Progenitor cell of endocrine pancreas (in vitro differentiated cells): ENCODE results near the gene RAB11FIP4. TPM values are rescaled to one million over a fixed set of nuclear protein-coding genes. Genes with fewer than 3 reads are reported as not detected.

ENCODE experiments used
- DNase-seq: peaks from one replicate; pipeline ENCODE4 v3.0.0; 2021; ENCODE audit warnings: low spot score; ENCODE audit not compliant: unreplicated experiment
- H3K27ac Mint-ChIP-seq: 2 replicates; pipeline ENCODE4 v1.8.0; 2021; ENCODE audit warnings: mild to moderate bottlenecking, moderate library complexity, mixed read lengths
- H3K27me3 Mint-ChIP-seq: 2 replicates; pipeline ENCODE4 v1.8.0; 2021; ENCODE audit warnings: mixed read lengths
- H3K36me3 Mint-ChIP-seq: 2 replicates; pipeline ENCODE4 v1.8.0; 2022; ENCODE audit warnings: mixed read lengths; ENCODE audit not compliant: insufficient read depth
- H3K4me1 Mint-ChIP-seq: 2 replicates; pipeline ENCODE4 v1.8.0; 2021; ENCODE audit warnings: low read depth, mixed read lengths
- H3K4me3 Mint-ChIP-seq: 2 replicates; pipeline ENCODE4 v1.8.0; 2021; ENCODE audit warnings: low read depth, mild to moderate bottlenecking, moderate library complexity, mixed read lengths
- H3K9me3 Mint-ChIP-seq: 2 replicates; pipeline ENCODE4 v1.8.0; 2021; ENCODE audit warnings: low read depth, mixed read lengths
- CTCF ChIP-seq: fragments of 200-600 bp; sonication (generic); IDR thresholded peaks from one replicate; pipeline ENCODE4 v1.5.0; 2021; ENCODE audit warnings: antibody characterized with exemption, mild to moderate bottlenecking; ENCODE audit not compliant: unreplicated experiment
- total RNA-seq: library from RNA; stranded (reverse); gene quantifications from 2 replicates; pipeline ENCODE4 v1.2.1, GENCODE V29; 2021

Gene RAB11FIP4
- total RNA-seq, 1 donor from 2014 or later = 65.5 TPM

- Mint-ChIP-seq H3K9me3 (no peaks in the 10 kb centered on the region), H3K4me3 (no peak overlapping the region), H3K27me3 (no peaks in the 10 kb centered on the region), H3K27ac (no peak overlapping the region), H3K4me1 (peaks cover 2% of the 10 kb centered on the region), H3K36me3 (peaks cover 13% of the 10 kb centered on the region)
- TF ChIP-seq CTCF = no peak
- no peak for DNase-seq
Observed at GRCh38 chr17:31532526-31532925, 141.1 kb downstream of the RAB11FIP4 start.

- Mint-ChIP-seq H3K27me3 (no peaks in the 10 kb centered on the region), H3K4me1 (peaks cover 2% of the 10 kb centered on the region), H3K27ac (no peak overlapping the region), H3K36me3 (peaks cover 13% of the 10 kb centered on the region), H3K4me3 (no peak overlapping the region), H3K9me3 (no peaks in the 10 kb centered on the region)
- peak; percentile 16 for TF ChIP-seq CTCF
- no peak for DNase-seq
Observed at GRCh38 chr17:31533546-31534155, 142.2 kb downstream of the RAB11FIP4 start.

- Mint-ChIP-seq H3K36me3 (peaks cover 13% of the 10 kb centered on the region), H3K9me3 (no peaks in the 10 kb centered on the region), H3K4me3 (no peak overlapping the region), H3K4me1 (peaks cover 2% of the 10 kb centered on the region), H3K27me3 (no peaks in the 10 kb centered on the region), H3K27ac (peak overlapping the region; percentile 33)
- TF ChIP-seq CTCF = no peak
- DNase-seq = no peak
Observed at GRCh38 chr17:31534223-31534888, 142.9 kb downstream of the RAB11FIP4 start.

- peaks cover 13% of the 10 kb centered on the region for H3K36me3 Mint-ChIP-seq
Observed at GRCh38 chr17:31535581-31535981, 144.1 kb downstream of the RAB11FIP4 start.

GRCh38 chr17:31536451-31536850 is 145.0 kb downstream of the RAB11FIP4 start:
- no peaks in the 10 kb centered on the region for H3K9me3 Mint-ChIP-seq

More at GRCh38 chr17:31535581-31535981, 144.1 kb downstream of the RAB11FIP4 start:
- H3K27me3 Mint-ChIP-seq = no peaks in the 10 kb centered on the region
- no peak for DNase-seq
- no peak for TF ChIP-seq CTCF
- H3K4me1 Mint-ChIP-seq = peaks cover 2% of the 10 kb centered on the region
- no peaks in the 10 kb centered on the region for H3K9me3 Mint-ChIP-seq
- no peak overlapping the region for H3K27ac Mint-ChIP-seq
- no peak overlapping the region for H3K4me3 Mint-ChIP-seq

More at GRCh38 chr17:31536451-31536850, 145.0 kb downstream of the RAB11FIP4 start:
- no peak for TF ChIP-seq CTCF
- H3K27ac Mint-ChIP-seq = no peak overlapping the region
- H3K27me3 Mint-ChIP-seq = no peaks in the 10 kb centered on the region
- peaks cover 13% of the 10 kb centered on the region for H3K36me3 Mint-ChIP-seq
- H3K4me1 Mint-ChIP-seq = peaks cover 2% of the 10 kb centered on the region
- no peak for DNase-seq
- H3K4me3 Mint-ChIP-seq = no peak overlapping the region
